Activated B cell treated with CpG ODN at 0.5 μM for 24 hours (primary cell): ENCODE data around the gene SOD1. TPM values are rescaled to one million over a fixed set of nuclear protein-coding genes. Genes with fewer than 3 reads are reported as not detected.

Experiments
- ATAC-seq: fragments of 200-7000 bp; cut with Tn5 transposase; one replicate; pipeline ENCODE4 v1.10.0; 2021; ENCODE audit warnings: low read depth, mild to moderate bottlenecking, moderate library complexity
- CTCF ChIA-PET: fragments of 350-600 bp; sonication (Branson Sonifier 250); formaldehyde crosslinking; loops from one replicate; lab custom pipeline; 2021; ENCODE audit warnings: antibody characterized with exemption; lab: Charles Lee
- POLR2A ChIA-PET: fragments of 350-600 bp; sonication (Branson Sonifier 250); formaldehyde crosslinking; loops from one replicate; lab custom pipeline; 2021; ENCODE audit warnings: antibody characterized with exemption; lab: Charles Lee
- DNase-seq: peaks from one replicate; pipeline ENCODE4 v3.0.0; 2022
- H3K27ac Mint-ChIP-seq: one replicate; pipeline ENCODE4 v1.8.0; 2020; ENCODE audit warnings: mixed read lengths
- H3K27me3 Mint-ChIP-seq: one replicate; pipeline ENCODE4 v1.8.0; 2021; ENCODE audit warnings: mixed read lengths
- H3K36me3 Mint-ChIP-seq: one replicate; pipeline ENCODE4 v1.8.0; 2021; ENCODE audit warnings: low read depth, mixed read lengths
- H3K4me1 Mint-ChIP-seq: one replicate; pipeline ENCODE4 v1.8.0; 2021; ENCODE audit warnings: mixed read lengths
- H3K4me3 Mint-ChIP-seq: one replicate; pipeline ENCODE4 v1.8.0; 2020; ENCODE audit warnings: mild to moderate bottlenecking, mixed read lengths
- H3K9me3 Mint-ChIP-seq: one replicate; pipeline ENCODE4 v1.8.0; 2020; ENCODE audit warnings: mixed read lengths
- intact Hi-C: fragments of 100-400 bp; cut with micrococcal nuclease; formaldehyde crosslinking; loops from one replicate; pipeline ENCODE4 v1.15.1; 2024
- total RNA-seq: library from RNA; stranded (reverse); gene quantifications from 2 replicates; pipeline ENCODE4 v1.2.3, GENCODE V29; 2022
- TF ChIP-seq, protein P1 (sequence below): fragments of 200-600 bp; IDR thresholded peaks from one replicate; pipeline ENCODE4 v1.8.0; 2022; ENCODE audit warnings: antibody characterized with exemption, mild to moderate bottlenecking

SOD1 gene
- total RNA-seq, 1 donor from 2014 or later = 107 TPM

GRCh38 chr21:31667639-31668038 is 8.1 kb downstream of the SOD1 start:
- POLR2A ChIA-PET = no interaction called here

DNA sequence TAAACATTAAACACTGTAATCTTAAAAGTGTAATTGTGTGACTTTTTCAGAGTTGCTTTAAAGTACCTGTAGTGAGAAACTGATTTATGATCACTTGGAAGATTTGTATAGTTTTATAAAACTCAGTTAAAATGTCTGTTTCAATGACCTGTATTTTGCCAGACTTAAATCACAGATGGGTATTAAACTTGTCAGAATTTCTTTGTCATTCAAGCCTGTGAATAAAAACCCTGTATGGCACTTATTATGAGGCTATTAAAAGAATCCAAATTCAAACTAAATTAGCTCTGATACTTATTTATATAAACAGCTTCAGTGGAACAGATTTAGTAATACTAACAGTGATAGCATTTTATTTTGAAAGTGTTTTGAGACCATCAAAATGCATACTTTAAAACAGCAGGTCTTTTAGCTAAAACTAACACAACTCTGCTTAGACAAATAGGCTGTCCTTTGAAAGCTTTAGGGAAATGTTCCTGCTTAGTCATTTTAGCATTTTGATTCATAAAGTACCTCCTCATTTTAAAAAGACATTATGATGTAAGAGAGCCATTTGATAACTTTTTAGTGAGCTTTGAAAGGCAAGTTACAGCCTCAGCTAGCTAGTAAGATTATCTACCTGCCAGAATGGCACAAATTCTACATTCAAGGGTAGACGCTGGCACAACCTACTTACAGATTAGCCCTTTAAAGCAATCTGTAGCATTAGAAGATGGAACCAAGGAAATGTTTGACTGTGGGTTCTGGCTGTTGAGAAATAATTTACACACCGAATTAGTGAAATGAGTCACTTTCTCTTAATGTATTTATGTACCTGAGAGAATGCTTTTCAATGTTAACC is 9.4 kb downstream of the SOD1 start:
- ChIA-PET POLR2A (interaction anchor here (0.9 kb wide), 1 partner anchor 49 kb away, joined by 3 read pairs; no protein-coding TSS in a partner anchor), CTCF (no interaction called here)
- Mint-ChIP-seq H3K36me3 (peaks cover 69% of the 10 kb centered on the region), H3K27ac (peak overlapping the region; percentile 46), H3K27me3 (no peaks in the 10 kb centered on the region), H3K9me3 (no peaks in the 10 kb centered on the region), H3K4me3 (no peak overlapping the region), H3K4me1 (peaks cover 34% of the 10 kb centered on the region)
- TF ChIP-seq, protein P1, sequence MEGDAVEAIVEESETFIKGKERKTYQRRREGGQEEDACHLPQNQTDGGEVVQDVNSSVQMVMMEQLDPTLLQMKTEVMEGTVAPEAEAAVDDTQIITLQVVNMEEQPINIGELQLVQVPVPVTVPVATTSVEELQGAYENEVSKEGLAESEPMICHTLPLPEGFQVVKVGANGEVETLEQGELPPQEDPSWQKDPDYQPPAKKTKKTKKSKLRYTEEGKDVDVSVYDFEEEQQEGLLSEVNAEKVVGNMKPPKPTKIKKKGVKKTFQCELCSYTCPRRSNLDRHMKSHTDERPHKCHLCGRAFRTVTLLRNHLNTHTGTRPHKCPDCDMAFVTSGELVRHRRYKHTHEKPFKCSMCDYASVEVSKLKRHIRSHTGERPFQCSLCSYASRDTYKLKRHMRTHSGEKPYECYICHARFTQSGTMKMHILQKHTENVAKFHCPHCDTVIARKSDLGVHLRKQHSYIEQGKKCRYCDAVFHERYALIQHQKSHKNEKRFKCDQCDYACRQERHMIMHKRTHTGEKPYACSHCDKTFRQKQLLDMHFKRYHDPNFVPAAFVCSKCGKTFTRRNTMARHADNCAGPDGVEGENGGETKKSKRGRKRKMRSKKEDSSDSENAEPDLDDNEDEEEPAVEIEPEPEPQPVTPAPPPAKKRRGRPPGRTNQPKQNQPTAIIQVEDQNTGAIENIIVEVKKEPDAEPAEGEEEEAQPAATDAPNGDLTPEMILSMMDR = no peak
- DNase-seq (no peak), ATAC-seq (no peak)
- intact Hi-C loops = no loop called here

More at GRCh38 chr21:31667639-31668038, 8.1 kb downstream of the SOD1 start:
- intact Hi-C loops = loop anchor here (1.0 kb wide), 1 partner anchor 8 kb away; the partner anchor contains the start of gene SOD1
- DNase-seq (no peak), ATAC-seq (no peak)
- H3K4me3 Mint-ChIP-seq = no peak overlapping the region
- no peak overlapping the region for H3K27ac Mint-ChIP-seq
- TF ChIP-seq, protein P1 = no peak
- no peaks in the 10 kb centered on the region for H3K27me3 Mint-ChIP-seq
- peaks cover 77% of the 10 kb centered on the region for H3K36me3 Mint-ChIP-seq
- no peaks in the 10 kb centered on the region for H3K9me3 Mint-ChIP-seq
- peaks cover 43% of the 10 kb centered on the region for H3K4me1 Mint-ChIP-seq
- CTCF ChIA-PET = no interaction called here

GRCh38 chr21:31670070-31670469 is 10.6 kb downstream of the SOD1 start:
- ChIA-PET CTCF (no interaction called here), POLR2A (no interaction called here)
- Mint-ChIP-seq H3K9me3 (no peaks in the 10 kb centered on the region), H3K36me3 (peaks cover 59% of the 10 kb centered on the region), H3K4me1 (peaks cover 25% of the 10 kb centered on the region), H3K27me3 (no peaks in the 10 kb centered on the region), H3K4me3 (no peak overlapping the region), H3K27ac (no peak overlapping the region)
- DNase-seq = no peak
- TF ChIP-seq, protein P1 = no peak
- intact Hi-C loops = no loop called here
- ATAC-seq = no peak

DNA sequence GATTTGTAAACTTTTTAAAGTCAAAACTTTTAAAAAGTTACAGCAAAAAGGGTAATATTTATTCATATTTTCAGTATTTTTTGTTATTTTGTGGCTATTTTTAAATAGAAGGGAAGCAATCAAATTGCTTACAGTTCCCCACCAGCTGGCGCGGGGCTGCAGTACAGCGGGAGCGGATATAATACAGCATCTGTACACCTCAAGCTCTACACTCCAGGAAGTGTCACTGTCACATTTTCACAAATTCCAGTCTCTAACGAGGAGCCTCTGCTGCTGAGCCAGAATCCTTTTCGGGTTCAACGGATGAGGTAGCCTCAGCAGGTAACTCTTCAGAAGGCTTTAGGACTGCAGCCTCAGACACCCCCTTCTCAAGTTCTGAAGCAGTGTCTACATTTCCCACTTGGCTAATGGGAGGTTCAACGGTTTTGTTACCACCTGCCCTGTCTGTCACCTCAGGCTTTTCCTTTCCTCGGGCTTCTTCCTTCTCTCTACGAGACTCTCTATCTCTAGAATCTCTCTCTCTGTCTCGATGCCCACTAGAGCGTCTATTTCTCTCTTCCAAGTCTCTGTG is 11.7 kb downstream of the SOD1 start:
- POLR2A ChIA-PET = no interaction called here
- TF ChIP-seq, protein P1 = no peak
- no peaks in the 10 kb centered on the region for H3K9me3 Mint-ChIP-seq
- H3K36me3 Mint-ChIP-seq = peaks cover 50% of the 10 kb centered on the region
- ATAC-seq (no peak), DNase-seq (no peak)
- H3K27me3 Mint-ChIP-seq = no peaks in the 10 kb centered on the region
- H3K4me1 Mint-ChIP-seq = peaks cover 15% of the 10 kb centered on the region
- H3K4me3 Mint-ChIP-seq = no peak overlapping the region
- CTCF ChIA-PET = no interaction called here
- peak overlapping the region; percentile 16 for H3K27ac Mint-ChIP-seq
- intact Hi-C loops = no loop called here

DNA sequence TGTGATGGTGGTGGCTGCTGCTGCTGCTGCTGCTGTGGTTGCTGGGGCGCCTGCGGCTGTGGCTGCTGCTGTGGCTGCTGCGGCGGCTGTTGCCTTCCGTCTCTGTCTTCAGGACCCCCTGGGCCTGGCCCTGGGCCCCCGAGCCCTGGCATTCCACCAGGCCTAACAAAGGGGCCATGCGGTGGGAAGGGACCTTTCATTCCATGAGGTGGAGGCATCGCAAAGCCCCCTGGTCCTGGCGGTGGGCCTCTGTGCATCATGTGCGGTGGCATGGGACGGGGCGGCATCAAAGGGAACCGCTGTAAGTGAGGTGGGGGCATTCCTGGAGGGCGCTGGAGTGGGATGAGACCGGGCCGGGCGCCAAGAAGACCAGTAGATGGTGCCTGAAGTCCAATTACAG is 12.4 kb downstream of the SOD1 start:
- H3K9me3 Mint-ChIP-seq = no peaks in the 10 kb centered on the region
- ChIA-PET POLR2A (no interaction called here), CTCF (no interaction called here)
- intact Hi-C loops = no loop called here
- H3K27me3 Mint-ChIP-seq = no peaks in the 10 kb centered on the region
- DNase-seq = no peak
- ATAC-seq = no peak
- peaks cover 8% of the 10 kb centered on the region for H3K4me1 Mint-ChIP-seq
- H3K36me3 Mint-ChIP-seq = peaks cover 43% of the 10 kb centered on the region
- H3K27ac Mint-ChIP-seq = no peak overlapping the region
- no peak overlapping the region for H3K4me3 Mint-ChIP-seq
- TF ChIP-seq, protein P1 = no peak
